ENCODE data around the gene PALS2.

The PALS2 gene

DNA sequence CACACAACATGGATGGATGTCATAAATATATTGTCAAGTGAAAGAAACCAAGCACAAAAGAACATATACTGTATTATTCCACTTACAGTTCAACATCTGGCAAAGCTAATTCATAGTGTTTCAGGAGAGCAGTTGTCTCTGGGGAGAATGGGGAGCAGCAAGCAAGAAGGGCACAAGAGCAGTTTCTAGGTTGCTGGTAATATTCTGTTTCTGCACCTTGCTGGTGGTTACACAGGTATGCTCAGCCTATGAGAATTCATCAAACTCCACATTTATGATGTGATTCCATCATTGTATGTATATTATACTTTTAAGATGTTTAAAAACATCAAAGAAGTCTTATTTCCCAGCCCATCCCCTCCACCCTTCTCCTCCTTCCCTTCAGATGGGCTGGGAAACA lies 18.1 kb upstream of the PALS2 start:
- no peak overlapping the region for H3K4me3 ChIP-seq (replicated peaks in 1 of 2; ENCODE audit: low read depth in 2 of 2, low read length in 2 of 2)
- TF ChIP-seq, protein P1, sequence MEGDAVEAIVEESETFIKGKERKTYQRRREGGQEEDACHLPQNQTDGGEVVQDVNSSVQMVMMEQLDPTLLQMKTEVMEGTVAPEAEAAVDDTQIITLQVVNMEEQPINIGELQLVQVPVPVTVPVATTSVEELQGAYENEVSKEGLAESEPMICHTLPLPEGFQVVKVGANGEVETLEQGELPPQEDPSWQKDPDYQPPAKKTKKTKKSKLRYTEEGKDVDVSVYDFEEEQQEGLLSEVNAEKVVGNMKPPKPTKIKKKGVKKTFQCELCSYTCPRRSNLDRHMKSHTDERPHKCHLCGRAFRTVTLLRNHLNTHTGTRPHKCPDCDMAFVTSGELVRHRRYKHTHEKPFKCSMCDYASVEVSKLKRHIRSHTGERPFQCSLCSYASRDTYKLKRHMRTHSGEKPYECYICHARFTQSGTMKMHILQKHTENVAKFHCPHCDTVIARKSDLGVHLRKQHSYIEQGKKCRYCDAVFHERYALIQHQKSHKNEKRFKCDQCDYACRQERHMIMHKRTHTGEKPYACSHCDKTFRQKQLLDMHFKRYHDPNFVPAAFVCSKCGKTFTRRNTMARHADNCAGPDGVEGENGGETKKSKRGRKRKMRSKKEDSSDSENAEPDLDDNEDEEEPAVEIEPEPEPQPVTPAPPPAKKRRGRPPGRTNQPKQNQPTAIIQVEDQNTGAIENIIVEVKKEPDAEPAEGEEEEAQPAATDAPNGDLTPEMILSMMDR (IDR thresholded peaks at IDR 0.05; ENCODE audit: low read depth, low read length): no peak
- no peak for DNase-seq (ENCODE audit: low read depth in 2 of 2)

DNA sequence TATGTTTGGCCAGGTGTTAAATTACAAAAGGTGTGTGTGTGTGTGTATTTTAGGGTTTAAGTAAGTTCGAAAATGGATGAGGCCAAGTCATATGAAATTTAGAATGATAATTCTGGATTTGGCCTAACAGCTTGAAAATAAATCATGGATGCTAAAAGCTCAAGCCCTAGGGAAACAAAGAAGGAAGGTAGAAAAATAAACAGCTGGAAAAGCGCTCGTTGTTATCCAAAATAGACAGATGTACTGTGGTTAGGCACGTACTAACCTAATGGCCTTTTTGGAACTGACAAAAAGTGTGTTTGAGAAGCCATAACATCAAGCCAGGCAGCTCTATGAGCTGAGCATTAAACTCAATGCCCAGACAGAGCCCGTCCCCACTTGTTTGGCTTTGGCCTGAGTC lies 17.5 kb upstream of the PALS2 start:
- TF ChIP-seq, protein P1 (IDR thresholded peaks at IDR 0.05; ENCODE audit: low read depth, low read length): no peak
- no peak for DNase-seq (ENCODE audit: low read depth in 2 of 2)

DNA sequence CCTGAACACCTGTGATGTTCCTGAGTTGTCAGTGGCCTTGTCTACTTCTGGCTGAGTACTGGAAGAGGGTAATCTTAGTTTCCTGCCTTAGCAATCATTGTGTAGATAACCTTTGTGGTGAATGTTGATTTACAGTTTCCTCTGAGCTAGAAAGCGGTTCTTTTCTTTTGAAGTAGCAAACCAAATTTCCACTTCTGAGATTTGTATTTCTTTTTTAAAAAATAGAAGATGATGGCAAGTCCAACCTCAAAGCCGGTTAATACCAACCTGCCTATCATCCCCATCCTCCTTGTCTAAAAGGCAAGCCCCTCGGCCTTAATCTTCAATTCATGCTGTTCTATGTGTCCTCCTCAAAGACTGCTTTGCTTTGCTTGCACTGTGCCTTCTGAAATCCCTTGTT lies 12.5 kb upstream of the PALS2 start:
- DNase-seq (ENCODE audit: low read depth in 2 of 2): no peak
- TF ChIP-seq, protein P1 (IDR thresholded peaks at IDR 0.05; ENCODE audit: low read depth, low read length): no peak
- H3K4me3 ChIP-seq (replicated peaks in 1 of 2; ENCODE audit: low read depth in 2 of 2, low read length in 2 of 2): no peak overlapping the region

More for the DNA sequence above, 17.5 kb upstream of the PALS2 start:
- no peak overlapping the region for H3K4me3 ChIP-seq (replicated peaks in 1 of 2; ENCODE audit: low read depth in 2 of 2, low read length in 2 of 2)

DNA sequence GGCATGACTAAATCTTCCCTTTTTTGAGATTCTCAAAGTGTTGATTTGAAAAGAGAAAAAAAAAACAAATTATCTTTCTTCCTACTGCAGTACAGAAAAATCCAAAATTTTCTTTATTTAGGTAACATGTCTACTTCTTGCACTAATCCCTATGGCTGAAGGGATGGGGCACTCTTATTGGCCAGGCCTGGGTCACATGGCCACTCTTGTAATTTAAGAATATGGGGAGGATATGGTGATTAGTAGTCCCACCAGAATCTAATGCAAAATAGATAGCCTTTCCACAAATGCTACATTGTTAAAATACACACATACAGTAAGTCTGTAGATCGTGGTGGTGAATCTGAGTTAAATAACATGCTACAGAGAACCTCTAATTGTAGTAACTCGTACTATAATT lies 7.0 kb upstream of the PALS2 start:
- no peak for DNase-seq (ENCODE audit: low read depth in 2 of 2)
- TF ChIP-seq, protein P1 (IDR thresholded peaks at IDR 0.05; ENCODE audit: low read depth, low read length): no peak
- H3K4me3 ChIP-seq (replicated peaks in 1 of 2; ENCODE audit: low read depth in 2 of 2, low read length in 2 of 2): no peak overlapping the region

DNA sequence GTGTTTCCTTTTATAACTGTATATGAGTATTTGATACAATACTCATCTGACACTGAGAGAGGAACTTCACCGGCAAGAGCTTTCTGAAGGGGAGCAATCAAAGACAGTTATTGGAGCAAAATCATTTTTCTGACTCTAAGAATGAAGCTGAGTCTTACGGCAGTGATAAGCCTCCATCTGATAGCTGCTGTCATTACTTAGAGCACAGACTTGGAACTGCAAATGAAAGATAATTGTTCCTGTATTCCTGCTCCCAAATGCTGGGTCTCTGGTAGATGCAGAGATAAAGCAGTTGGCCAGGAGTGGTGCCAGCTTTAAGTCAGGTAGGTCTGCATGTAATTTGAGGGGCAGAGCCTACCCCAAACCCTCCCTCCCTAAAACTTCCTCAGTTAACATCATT lies 2.3 kb upstream of the PALS2 start:
- no peak for DNase-seq (ENCODE audit: low read depth in 2 of 2)
- no peak overlapping the region for H3K4me3 ChIP-seq (replicated peaks in 1 of 2; ENCODE audit: low read depth in 2 of 2, low read length in 2 of 2)
- TF ChIP-seq, protein P1 (IDR thresholded peaks at IDR 0.05; ENCODE audit: low read depth, low read length): no peak

DNA sequence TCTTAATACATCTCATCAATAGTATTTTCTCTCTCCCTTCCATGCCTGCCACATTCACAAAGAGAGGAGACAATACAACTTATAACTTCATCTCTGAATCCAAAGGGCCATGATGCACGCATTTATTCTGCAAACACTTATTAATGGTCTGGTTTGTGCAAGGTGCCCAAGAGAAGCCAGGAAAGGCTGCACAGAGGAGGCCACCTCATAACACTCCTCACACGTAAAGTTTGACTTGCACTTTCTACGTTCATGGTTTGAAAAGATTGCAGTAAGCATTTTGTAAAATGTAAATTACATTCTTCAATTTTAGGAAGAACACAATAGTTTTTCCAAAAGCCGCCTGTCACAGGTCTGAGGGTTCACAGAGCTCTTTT lies 1.2 kb upstream of the PALS2 start:
- TF ChIP-seq, protein P1 (IDR thresholded peaks at IDR 0.05; ENCODE audit: low read depth, low read length): no peak
- DNase-seq (ENCODE audit: low read depth in 2 of 2): no peak
- H3K4me3 ChIP-seq (replicated peaks in 1 of 2; ENCODE audit: low read depth in 2 of 2, low read length in 2 of 2): no peak overlapping the region

DNA sequence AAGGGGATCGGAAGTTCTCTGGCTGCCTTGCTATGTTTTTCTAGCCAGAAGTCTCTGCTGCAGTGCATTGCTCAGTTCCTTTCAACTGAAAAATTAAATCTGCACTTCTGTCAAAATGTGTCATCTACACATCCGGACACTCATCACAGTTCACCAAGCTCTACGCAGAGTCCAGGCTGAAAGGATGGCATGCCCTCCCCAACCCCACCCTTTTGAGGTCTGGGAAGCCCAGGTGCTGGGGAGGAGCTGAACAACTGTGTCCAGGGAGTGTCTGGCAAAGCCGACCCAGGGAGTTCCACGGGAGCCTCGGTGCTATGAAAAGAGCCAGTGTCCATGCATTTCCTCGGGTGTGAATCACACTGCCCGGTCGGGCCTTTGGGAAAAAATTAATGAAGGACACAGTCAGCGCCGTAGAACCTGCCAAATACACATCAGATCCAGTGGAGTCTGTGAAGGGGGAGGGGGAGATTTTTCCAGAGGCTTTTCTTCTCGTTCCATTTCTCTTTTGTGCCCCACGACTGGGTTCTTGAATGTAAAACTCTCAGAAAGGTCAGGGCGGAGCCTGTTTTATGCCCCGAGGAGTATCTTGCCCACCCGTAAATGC lies 757 bp upstream of the PALS2 start:
- peak overlapping the region; percentile 73 to 76 for H3K4me3 ChIP-seq (replicated peaks in 1 of 2; ENCODE audit: low read depth in 2 of 2, low read length in 2 of 2)
- DNase-seq (ENCODE audit: low read depth in 2 of 2): peak; percentile 36 to 45
- TF ChIP-seq, protein P1 (IDR thresholded peaks at IDR 0.05; ENCODE audit: low read depth, low read length): no peak
